GM18502 (cell line): ENCODE data around the gene AFP.
A peak's percentile ranks its signal among the peaks of the same experiment; 100 is the strongest.
"Not testable (repeated sequence)": the region's sequence is repeated elsewhere in the genome, so short reads cannot be mapped to it uniquely, and the experiment has no call there.

Experiments
- ATAC-seq: cut with Tn5 transposase; IDR thresholded peaks from one replicate; pipeline ENCODE4 v1.9.1; 2021; ENCODE audit warnings: mild to moderate bottlenecking; ENCODE audit not compliant: unreplicated experiment, poor library complexity

Gene AFP

GRCh38 chr4:73435984-73436383, at the start of gene AFP:
Gene AFP, plus strand, starts transcription at chr4:73436221. Its CDS starts 42 bp downstream, at chr4:73436263.
- no peak for ATAC-seq

- peak; percentile 70 for ATAC-seq
Observed at GRCh38 chr4:73387552-73387951, 48.5 kb upstream of the AFP start.

- no peak for ATAC-seq
Observed at GRCh38 chr4:73388887-73389286, 47.1 kb upstream of the AFP start.

- not testable (repeated sequence) for ATAC-seq
Observed at GRCh38 chr4:73389663-73390062, 46.4 kb upstream of the AFP start.

DNA sequence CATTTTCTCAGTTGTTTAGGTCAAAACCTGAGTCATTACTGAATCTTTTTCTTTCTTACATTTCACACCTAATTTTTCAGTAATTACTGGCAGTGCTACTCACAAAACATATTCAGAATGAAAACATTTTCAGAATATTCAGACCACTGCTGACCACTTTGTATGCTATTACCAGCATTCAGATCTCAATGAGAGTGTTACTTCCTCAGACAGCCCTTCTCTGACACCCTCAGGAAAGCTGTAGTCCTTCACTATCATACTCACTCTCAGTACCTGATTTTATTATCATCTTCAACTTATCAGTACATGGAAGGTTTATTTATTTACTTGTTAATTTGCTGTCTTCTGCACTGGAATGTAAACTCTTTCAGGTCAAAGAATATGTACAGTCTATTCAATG, 44.2 kb upstream of the AFP start:
- no peak for ATAC-seq

GRCh38 chr4:73392936-73393335, 43.1 kb upstream of the AFP start:
- no peak for ATAC-seq

DNA sequence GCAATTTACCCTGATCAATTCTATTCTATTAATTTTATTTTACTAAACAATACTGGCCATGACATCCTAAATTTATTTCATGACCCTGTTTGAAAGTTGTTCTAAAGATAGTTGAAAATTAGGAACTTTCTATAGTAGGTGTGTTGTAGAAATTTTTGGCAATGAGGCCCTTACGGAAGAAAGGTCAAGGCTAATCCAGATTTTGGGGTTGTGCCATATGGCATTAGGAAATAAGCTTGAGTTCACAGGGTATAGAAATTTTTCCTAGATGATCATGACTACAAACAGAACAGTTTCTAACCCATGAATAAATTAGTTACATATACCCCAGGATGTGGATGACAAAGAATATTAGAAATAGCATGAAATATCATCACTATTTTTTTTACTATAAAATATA, 39.7 kb upstream of the AFP start:
- ATAC-seq, result no peak

DNA sequence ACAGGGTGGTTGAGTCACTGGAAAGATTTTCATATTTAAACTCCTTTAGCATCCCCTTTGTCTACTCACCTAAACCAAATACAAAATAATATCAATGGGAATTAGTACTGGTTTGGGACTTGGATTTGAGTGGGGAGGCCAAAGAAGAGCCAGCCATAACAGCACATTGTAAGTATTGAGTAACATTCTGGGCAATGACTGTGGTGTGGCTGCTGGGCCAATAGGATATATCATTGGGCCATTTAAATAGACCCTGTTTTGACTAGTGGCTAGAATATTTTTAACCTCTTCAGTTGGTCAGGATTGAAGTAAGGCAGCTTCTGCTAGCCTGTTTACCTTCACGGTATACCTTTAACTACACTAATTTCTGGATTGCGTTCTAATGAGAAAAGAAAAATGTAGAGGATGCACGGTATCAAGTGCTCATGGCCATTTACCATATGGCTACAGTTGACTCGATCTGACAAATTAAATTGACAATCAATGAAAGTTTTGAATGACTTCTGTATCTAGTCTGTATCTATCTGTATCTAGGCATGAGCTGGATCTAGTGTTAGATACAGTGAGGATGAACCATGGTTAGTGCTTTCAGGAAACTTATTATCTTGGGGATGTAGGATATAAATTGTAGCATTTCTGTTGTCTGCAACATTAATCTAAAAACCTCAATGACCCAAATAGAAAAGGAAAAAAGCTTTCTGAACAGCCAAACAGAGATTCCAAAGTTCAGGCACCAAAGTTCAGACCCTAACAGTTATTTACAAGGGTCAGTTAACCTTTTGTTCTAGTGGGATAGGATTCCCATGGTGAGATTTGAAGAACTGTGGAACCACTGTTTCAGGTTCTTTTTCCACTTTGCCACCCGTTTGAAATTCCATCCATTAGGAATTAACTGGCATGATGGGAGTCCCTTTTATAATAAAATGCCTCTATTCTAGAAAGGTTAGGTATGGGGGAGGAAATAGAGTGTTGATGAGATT, 38.7 kb upstream of the AFP start:
- ATAC-seq, result no peak

DNA sequence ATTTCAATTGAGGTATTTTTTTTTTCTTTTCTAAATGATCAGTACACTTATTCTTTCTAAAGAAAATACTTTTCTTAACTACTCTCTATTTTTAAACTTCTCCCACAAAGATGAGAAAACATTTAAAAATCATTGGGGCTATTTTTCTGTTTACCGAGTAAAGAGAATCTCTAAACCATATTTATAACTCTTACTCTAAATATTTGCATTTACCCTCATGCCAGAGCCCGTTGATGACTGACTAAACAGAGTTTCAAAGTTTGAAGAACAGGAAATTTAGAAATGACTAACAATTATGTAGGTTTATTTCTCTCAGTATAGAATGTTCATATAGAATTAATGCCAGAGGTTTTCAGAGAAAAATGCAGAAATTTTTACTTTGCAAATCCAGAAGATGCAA, 34.6 kb upstream of the AFP start:
- ATAC-seq, result no peak

DNA sequence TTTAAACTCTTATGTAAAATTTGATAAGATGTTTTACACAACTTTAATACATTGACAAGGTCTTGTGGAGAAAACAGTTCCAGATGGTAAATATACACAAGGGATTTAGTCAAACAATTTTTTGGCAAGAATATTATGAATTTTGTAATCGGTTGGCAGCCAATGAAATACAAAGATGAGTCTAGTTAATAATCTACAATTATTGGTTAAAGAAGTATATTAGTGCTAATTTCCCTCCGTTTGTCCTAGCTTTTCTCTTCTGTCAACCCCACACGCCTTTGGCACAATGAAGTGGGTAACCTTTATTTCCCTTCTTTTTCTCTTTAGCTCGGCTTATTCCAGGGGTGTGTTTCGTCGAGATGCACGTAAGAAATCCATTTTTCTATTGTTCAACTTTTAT, 32.0 kb upstream of the AFP start, which contains the start of gene ALB:
TSS of gene ALB (plus strand) at position 246 of the 400 bp plus-strand sequence. CDS start at position 287, 41 bp downstream.
- no peak for ATAC-seq

DNA sequence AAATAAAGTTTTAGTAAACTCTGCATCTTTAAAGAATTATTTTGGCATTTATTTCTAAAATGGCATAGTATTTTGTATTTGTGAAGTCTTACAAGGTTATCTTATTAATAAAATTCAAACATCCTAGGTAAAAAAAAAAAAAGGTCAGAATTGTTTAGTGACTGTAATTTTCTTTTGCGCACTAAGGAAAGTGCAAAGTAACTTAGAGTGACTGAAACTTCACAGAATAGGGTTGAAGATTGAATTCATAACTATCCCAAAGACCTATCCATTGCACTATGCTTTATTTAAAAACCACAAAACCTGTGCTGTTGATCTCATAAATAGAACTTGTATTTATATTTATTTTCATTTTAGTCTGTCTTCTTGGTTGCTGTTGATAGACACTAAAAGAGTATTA, 31.6 kb upstream of the AFP start:
- no peak for ATAC-seq

GRCh38 chr4:73405138-73405537, 30.9 kb upstream of the AFP start:
- no peak for ATAC-seq

- ATAC-seq, result no peak
Observed at GRCh38 chr4:73406548-73406875, 29.5 kb upstream of the AFP start.

- no peak for ATAC-seq
Observed at GRCh38 chr4:73407227-73407673, 28.8 kb upstream of the AFP start.

DNA sequence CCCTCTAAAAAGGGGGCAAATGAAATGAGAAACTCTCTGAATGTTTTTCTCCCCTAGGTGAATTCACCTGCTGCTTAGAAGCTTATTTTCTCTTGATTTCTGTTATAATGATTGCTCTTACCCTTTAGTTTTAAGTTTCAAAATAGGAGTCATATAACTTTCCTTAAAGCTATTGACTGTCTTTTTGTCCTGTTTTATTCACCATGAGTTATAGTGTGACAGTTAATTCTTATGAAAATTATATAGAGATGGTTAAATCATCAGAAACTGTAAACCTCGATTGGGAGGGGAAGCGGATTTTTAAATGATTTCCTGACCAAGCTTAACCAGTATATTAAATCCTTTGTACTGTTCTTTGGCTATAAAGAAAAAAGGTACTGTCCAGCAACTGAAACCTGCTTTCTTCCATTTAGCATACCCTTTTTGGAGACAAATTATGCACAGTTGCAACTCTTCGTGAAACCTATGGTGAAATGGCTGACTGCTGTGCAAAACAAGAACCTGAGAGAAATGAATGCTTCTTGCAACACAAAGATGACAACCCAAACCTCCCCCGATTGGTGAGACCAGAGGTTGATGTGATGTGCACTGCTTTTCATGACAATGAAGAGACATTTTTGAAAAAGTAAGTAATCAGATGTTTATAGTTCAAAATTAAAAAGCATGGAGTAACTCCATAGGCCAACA, 27.7 kb upstream of the AFP start:
- no peak for ATAC-seq

- ATAC-seq, result no peak
Observed at GRCh38 chr4:73409012-73409862, 26.8 kb upstream of the AFP start.

- ATAC-seq, result no peak
Observed at GRCh38 chr4:73409978-73410548, 26.0 kb upstream of the AFP start.

- no peak for ATAC-seq
Observed at GRCh38 chr4:73410916-73411730, 24.9 kb upstream of the AFP start.

GRCh38 chr4:73411731-73412414, 24.1 kb upstream of the AFP start:
- no peak for ATAC-seq
